ENCODE measurements around the gene ABHD16A. TPM values are rescaled to one million over a fixed set of nuclear protein-coding genes. Genes with fewer than 3 reads are reported as not detected.

ABHD16A gene
- total and polyA plus RNA-seq, 2 of the 13 experiments (the other 11 are each of a cell fraction or from before 2014, with no cell fraction given) = 43.5 to 45.4 TPM

DNA sequence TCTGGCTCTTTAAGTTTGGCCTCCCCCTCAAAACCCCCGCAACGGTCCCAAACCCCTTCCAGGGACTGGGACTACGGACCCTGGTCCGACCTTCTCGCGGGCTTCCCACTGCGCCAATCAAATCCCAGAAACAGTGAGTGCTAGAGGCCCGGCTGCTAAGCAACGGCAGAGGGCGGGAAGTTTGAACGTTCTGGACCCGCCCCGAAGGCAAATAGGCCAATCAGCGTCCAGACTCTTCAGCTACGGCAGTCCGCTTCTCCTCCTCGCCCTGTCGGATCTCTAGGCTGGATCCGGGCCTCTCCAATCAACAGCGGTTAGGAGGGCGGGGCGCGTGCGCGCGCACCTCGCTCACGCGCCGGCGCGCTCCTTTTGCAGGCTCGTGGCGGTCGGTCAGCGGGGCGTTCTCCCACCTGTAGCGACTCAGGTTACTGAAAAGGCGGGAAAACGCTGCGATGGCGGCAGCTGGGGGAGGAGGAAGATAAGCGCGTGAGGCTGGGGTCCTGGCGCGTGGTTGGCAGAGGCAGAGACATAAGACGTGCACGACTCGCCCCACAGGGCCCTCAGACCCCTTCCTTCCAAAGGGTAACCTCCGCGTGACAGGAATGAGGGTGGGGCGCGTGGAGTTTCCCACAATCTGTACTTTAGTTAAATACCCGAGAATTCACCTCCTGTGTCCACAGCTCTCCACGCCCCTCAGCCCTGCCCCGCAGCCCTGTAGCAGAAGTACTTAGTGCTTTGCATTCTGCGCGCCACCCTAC lies 36.7 kb upstream of the ABHD16A start, which contains the start of gene MSH5 (continued):
- no peak; the same call in 1 of the 2 replicates for TF ChIP-seq ZBED4 (CRISPR knock-in tag; IDR thresholded peaks at IDR 0.05; ENCODE audit: borderline replicate concordance)
- TF ChIP-seq, protein P1, sequence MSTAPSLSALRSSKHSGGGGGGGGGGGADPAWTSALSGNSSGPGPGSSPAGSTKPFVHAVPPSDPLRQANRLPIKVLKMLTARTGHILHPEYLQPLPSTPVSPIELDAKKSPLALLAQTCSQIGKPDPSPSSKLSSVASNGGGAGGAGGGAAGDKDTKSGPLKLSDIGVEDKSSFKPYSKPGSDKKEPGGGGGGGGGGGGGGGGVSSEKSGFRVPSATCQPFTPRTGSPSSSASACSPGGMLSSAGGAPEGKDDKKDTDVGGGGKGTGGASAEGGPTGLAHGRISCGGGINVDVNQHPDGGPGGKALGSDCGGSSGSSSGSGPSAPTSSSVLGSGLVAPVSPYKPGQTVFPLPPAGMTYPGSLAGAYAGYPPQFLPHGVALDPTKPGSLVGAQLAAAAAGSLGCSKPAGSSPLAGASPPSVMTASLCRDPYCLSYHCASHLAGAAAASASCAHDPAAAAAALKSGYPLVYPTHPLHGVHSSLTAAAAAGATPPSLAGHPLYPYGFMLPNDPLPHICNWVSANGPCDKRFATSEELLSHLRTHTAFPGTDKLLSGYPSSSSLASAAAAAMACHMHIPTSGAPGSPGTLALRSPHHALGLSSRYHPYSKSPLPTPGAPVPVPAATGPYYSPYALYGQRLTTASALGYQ (CRISPR knock-in tag; IDR thresholded peaks at IDR 0.05) = peak; percentile 15
- TF ChIP-seq, protein P2, sequence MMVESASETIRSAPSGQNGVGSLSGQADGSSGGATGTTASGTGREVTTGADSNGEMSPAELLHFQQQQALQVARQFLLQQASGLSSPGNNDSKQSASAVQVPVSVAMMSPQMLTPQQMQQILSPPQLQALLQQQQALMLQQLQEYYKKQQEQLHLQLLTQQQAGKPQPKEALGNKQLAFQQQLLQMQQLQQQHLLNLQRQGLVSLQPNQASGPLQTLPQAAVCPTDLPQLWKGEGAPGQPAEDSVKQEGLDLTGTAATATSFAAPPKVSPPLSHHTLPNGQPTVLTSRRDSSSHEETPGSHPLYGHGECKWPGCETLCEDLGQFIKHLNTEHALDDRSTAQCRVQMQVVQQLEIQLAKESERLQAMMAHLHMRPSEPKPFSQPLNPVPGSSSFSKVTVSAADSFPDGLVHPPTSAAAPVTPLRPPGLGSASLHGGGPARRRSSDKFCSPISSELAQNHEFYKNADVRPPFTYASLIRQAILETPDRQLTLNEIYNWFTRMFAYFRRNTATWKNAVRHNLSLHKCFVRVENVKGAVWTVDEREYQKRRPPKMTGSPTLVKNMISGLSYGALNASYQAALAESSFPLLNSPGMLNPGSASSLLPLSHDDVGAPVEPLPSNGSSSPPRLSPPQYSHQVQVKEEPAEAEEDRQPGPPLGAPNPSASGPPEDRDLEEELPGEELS (CRISPR knock-in tag; IDR thresholded peaks at IDR 0.05) = peak; percentile 82
- TF ChIP-seq ISX (CRISPR knock-in tag; conservative IDR thresholded peaks at IDR 0.05) = 0 out of 2 replicates have a peak, but pooled peaks have one; percentile 81
- TF ChIP-seq ZNF143 (CRISPR knock-in tag; IDR thresholded peaks at IDR 0.05) = no peak; the same call in none of the 2 replicates
- peak; percentile 97 for TF ChIP-seq DMAP1 (CRISPR knock-in tag; IDR thresholded peaks at IDR 0.05)
- TF ChIP-seq HOXA5 (CRISPR knock-in tag; IDR thresholded peaks at IDR 0.05) = 0 out of 2 replicates have a peak, but pooled peaks have one; percentile 48
- no peak for TF ChIP-seq SRSF4 (IDR thresholded peaks at IDR 0.05; ENCODE audit: low read depth, low read length, poor library complexity, severe bottlenecking)
- peak; percentile 74; the same call in 1 of the 2 replicates for TF ChIP-seq GATAD1 (CRISPR knock-in tag; IDR thresholded peaks at IDR 0.05)
- no peak for TF ChIP-seq ZNF10 (CRISPR knock-in tag; IDR thresholded peaks at IDR 0.05; ENCODE audit: borderline replicate concordance, low read depth)
- TF ChIP-seq CEBPG (CRISPR knock-in tag; IDR thresholded peaks at IDR 0.05) = peak; percentile 18; the same call in 1 of the 2 replicates
- TF ChIP-seq KDM2A (CRISPR knock-in tag; IDR thresholded peaks at IDR 0.05; ENCODE audit: borderline replicate concordance, low read depth) = peak; percentile 68; the same call in 1 of the 2 replicates
- TF ChIP-seq ZNF607 (CRISPR knock-in tag; IDR thresholded peaks at IDR 0.05; ENCODE audit: borderline replicate concordance) = peak; percentile 97
- no peak for TF ChIP-seq KDM1A (CRISPR knock-in tag; IDR thresholded peaks at IDR 0.05)
- TF ChIP-seq ZNF547 (CRISPR knock-in tag; IDR thresholded peaks at IDR 0.05) = peak; percentile 99
- TF ChIP-seq HIVEP1 (CRISPR knock-in tag; IDR thresholded peaks at IDR 0.05) = peak; percentile 97
- peak; percentile 90 for TF ChIP-seq TARDBP (CRISPR knock-in tag; IDR thresholded peaks at IDR 0.05)
- no peak for TF ChIP-seq ATF7 (IDR thresholded peaks at IDR 0.05)
- TF ChIP-seq ATF7 (CRISPR knock-in tag; IDR thresholded peaks at IDR 0.05) = peak; percentile 85; the same call in 1 of the 2 replicates
